Uterus (tissue), 4 donors: ENCODE results near the gene RAB6B. TPM values are rescaled to one million over a fixed set of nuclear protein-coding genes. Genes with fewer than 3 reads are reported as not detected.

Source experiments
- DNase-seq, 2 donors: peaks; one replicate each; pipeline ENCODE4 v3.0.0-alpha.2; 2019 to 2020
- H3K27ac ChIP-seq, 2 donors: fragments of 200-600 bp; sonication (generic); 1 replicate in 1 of 2; 2 replicates in 1 of 2; pipeline ENCODE4 v1.5.1; 2016 to 2018
- H3K27me3 ChIP-seq, 2 donors: fragments of 200-600 bp; sonication (generic); one replicate each; pipeline ENCODE4 v1.5.1; 2018 to 2019; ENCODE audit warnings: control low read depth in 1 of 2
- H3K36me3 ChIP-seq, 2 donors: fragments of 200-600 bp; sonication (generic); one replicate each; pipeline ENCODE4 v1.5.1; 2019; ENCODE audit warnings: control low read depth in 1 of 2
- H3K4me1 ChIP-seq, 2 donors: fragments of 200-600 bp; sonication (generic); one replicate each; pipeline ENCODE4 v1.5.1; 2018 to 2019; ENCODE audit warnings: control low read depth in 1 of 2
- H3K4me3 ChIP-seq, 2 donors: fragments of 200-600 bp; sonication (generic); 1 replicate in 1 of 2; 2 replicates in 1 of 2; pipeline ENCODE4 v1.5.1; 2018 to 2019; ENCODE audit warnings: mild to moderate bottlenecking in 1 of 2
- H3K9me3 ChIP-seq, 2 donors: fragments of 200-600 bp; sonication (generic); one replicate each; pipeline ENCODE4 v1.5.1; 2019; ENCODE audit warnings: control low read depth in 1 of 2
- POLR2A ChIP-seq, 2 donors: fragments of 450-650 bp; IDR thresholded peaks; one replicate each; pipeline ENCODE4 v1.6.1; 2016; ENCODE audit warnings: antibody characterized with exemption in 2 of 2, mild to moderate bottlenecking in 1 of 2, moderate library complexity in 1 of 2
- intact Hi-C: fragments of 100-400 bp; cut with DNase I; formaldehyde crosslinking; loops from one replicate; pipeline ENCODE4 v1.15.1; 2023; ENCODE audit warnings: low total_unique reads
- total RNA-seq, 4 donors: library from RNA; depleted of rRNA in 3 of 4; stranded (reverse); fragments of >200 nt in 3 of 4; gene quantifications; one replicate each; pipeline versions ENCODE4 v1.1.0 to v1.2.4, GENCODE V29; 2014 to 2023
- TF ChIP-seq, protein P1 (sequence below), 4 experiments: fragments of 200-600 bp in 2 of 4; fragments of 450-650 bp in 2 of 4; sonication (generic) in 2 of 4; IDR thresholded peaks; one replicate each; pipeline ENCODE4 v1.5.1; 2016 to 2019; ENCODE audit warnings: antibody characterized with exemption in 4 of 4, mild to moderate bottlenecking in 2 of 4, moderate library complexity in 1 of 4
- donor health status: DM: yes; HTN: yes; CAD: no.

Gene RAB6B
- total RNA-seq = 10 to 100 TPM in 1 of 4 donors, 1 to 10 TPM in 2, under 1 TPM in 1; 0.29 to 12.0 (median 3.8) TPM

DNA sequence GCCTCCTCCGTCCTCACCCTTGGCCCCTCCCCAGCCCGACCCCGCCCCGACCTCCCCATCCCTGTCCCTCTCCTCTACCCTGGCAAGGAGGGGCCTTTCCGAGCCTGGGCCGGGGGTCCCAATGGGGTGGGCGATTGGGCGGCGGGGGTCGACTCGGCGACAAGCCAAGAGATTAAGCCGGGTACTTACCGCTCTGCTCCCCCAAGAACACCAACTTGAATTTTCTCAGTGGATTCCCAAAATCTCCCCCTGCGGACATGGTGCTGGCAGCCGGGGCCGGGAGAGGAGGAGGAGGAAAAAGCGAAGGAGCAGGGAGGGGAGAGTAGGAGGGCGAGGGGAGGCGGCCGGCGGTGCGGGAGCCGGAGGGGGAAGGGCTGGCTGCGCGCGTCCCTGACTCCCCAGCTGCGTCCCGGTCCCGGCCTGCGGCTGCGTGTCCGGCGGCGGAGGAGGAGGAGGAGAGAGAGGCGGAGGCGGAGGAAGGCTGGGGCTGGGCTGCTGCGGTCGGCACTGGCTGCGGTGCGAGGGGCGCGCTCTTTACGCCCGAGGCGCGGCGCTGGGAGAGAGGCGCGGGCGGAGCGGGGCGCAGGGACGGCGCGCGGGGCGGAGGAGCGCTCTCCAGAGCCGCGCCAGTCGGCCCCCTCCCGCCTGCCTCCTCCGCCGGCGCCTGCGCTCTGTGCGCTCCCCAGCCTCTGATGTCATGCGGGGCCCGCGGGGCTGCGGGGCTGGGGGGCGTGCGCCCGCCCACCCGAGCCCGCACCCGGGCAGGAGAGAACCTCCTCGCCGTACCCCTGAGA, at the start of gene RAB6B:
RAB6B (minus strand) TSS at position 675 of the 794 bp plus-strand sequence; CDS start at position 259, 416 bp downstream.
- no peak within 1 kb of the TSS for H3K27ac ChIP-seq
- H3K36me3 ChIP-seq = no peaks in the 10 kb centered on the region
- intact Hi-C loops = no loop called here
- peak within 1 kb of the TSS; percentile 47 to 59 for H3K4me3 ChIP-seq
- peak in 1 of 2 donors; percentile 22 for DNase-seq
- no peaks in the 10 kb centered on the region for H3K27me3 ChIP-seq
- TF ChIP-seq, protein P1, sequence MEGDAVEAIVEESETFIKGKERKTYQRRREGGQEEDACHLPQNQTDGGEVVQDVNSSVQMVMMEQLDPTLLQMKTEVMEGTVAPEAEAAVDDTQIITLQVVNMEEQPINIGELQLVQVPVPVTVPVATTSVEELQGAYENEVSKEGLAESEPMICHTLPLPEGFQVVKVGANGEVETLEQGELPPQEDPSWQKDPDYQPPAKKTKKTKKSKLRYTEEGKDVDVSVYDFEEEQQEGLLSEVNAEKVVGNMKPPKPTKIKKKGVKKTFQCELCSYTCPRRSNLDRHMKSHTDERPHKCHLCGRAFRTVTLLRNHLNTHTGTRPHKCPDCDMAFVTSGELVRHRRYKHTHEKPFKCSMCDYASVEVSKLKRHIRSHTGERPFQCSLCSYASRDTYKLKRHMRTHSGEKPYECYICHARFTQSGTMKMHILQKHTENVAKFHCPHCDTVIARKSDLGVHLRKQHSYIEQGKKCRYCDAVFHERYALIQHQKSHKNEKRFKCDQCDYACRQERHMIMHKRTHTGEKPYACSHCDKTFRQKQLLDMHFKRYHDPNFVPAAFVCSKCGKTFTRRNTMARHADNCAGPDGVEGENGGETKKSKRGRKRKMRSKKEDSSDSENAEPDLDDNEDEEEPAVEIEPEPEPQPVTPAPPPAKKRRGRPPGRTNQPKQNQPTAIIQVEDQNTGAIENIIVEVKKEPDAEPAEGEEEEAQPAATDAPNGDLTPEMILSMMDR (IDR thresholded peaks at IDR 0.05) = no peak
- no peak for TF ChIP-seq POLR2A (IDR thresholded peaks at IDR 0.05)
- H3K9me3 ChIP-seq = no peaks in the 10 kb centered on the region
- H3K4me1 ChIP-seq = no peaks in the 10 kb centered on the region

- no peaks in the 10 kb centered on the region for H3K9me3 ChIP-seq
Measured at GRCh38 chr3:133944641-133945380, 49.1 kb upstream of the RAB6B start.

DNA sequence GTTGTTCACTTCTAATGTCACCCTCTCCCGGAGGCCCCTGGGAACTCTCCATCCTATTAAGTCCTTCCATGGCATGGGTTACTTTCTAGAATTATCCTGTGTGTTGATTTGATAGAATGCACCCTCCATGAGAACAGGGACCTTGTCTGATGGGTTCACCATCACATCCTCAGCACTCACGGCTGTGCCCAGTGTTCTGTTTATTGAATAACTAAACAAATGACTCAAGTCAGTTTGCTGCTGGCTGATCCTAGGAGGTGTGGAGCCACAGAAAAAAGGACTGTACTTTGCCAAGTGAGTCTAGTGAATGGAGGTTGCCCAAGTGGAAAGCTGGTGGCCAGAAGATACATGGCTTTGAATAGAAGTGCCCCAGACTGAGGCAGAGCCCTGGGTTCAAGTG, 48.5 kb upstream of the RAB6B start:
- TF ChIP-seq, protein P1 (IDR thresholded peaks at IDR 0.05) = no peak
- TF ChIP-seq POLR2A (IDR thresholded peaks at IDR 0.05) = no peak
- intact Hi-C loops = no loop called here
- Histone ChIP-seq H3K4me1 (no peaks in the 10 kb centered on the region), H3K9me3 (no peaks in the 10 kb centered on the region), H3K4me3 (no peak overlapping the region), H3K27me3 (no peaks in the 10 kb centered on the region), H3K36me3 (no peaks in the 10 kb centered on the region), H3K27ac (peak overlapping the region; percentile 64 to 69)
- DNase-seq = peak in 1 of 2 donors; percentile 10

More at GRCh38 chr3:133944641-133945380, 49.1 kb upstream of the RAB6B start:
- Histone ChIP-seq H3K27ac (peak overlapping the region; percentile 64 to 69), H3K27me3 (no peaks in the 10 kb centered on the region), H3K4me3 (no peak overlapping the region), H3K4me1 (no peaks in the 10 kb centered on the region), H3K36me3 (no peaks in the 10 kb centered on the region)
- intact Hi-C loops = no loop called here
- peak in 1 of 2 donors; percentile 67 for DNase-seq
- no peak for TF ChIP-seq POLR2A (IDR thresholded peaks at IDR 0.05)
- TF ChIP-seq, protein P1 (IDR thresholded peaks at IDR 0.05) = no peak

DNA sequence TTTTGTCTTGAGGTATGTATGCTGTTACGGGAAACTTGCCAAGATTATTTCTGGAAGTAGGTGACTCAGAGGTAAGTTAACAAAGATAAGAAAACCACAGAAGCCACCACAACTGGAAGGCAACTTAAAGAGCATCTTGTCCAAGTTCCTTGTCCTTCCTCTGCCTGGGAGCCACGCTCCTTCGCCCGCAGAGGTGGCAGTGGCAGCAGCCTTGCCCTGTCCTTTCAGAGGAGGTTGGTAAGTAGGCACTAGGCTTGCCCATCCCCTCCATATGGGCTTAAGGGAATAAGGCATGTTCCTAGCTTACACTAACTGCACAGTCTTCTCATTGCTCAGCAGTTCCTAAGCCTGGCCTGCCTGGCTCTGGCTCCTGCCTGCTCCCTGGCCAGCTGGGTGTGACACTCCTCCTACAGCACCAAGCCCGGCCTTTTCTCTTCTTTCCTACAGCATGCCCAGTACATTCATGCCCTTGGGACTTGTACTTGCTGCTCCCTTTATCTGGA, 48.0 kb upstream of the RAB6B start:
- H3K27me3 ChIP-seq = no peaks in the 10 kb centered on the region
- peak overlapping the region; percentile 64 to 69 for H3K27ac ChIP-seq
- H3K9me3 ChIP-seq = no peaks in the 10 kb centered on the region
- no peaks in the 10 kb centered on the region for H3K36me3 ChIP-seq
- peak in 1 of 2 donors; percentile 11 for DNase-seq
- intact Hi-C loops = no loop called here
- no peaks in the 10 kb centered on the region for H3K4me1 ChIP-seq
- H3K4me3 ChIP-seq = no peak overlapping the region
- TF ChIP-seq, protein P1 (IDR thresholded peaks at IDR 0.05) = no peak
- TF ChIP-seq POLR2A (IDR thresholded peaks at IDR 0.05) = no peak
